H1 (cell line): ENCODE data around the gene TBC1D22A. TPM values are rescaled to one million over a fixed set of nuclear protein-coding genes. Genes with fewer than 3 reads are reported as not detected.
"Not testable (repeated sequence)": the region's sequence is repeated elsewhere in the genome, so short reads cannot be mapped to it uniquely, and the experiment has no call there.

ENCODE experiments used
- CTCF ChIA-PET: fragments of 300-600 bp; sonication (Branson Sonifier 250); formaldehyde crosslinking; loops from one replicate; lab custom pipeline; 2021; ENCODE audit not compliant: partially characterized antibody; lab: Charles Lee
- POLR2A ChIA-PET: fragments of 300-600 bp; sonication (Branson Sonifier 250); formaldehyde crosslinking; loops from one replicate; lab custom pipeline; 2021; ENCODE audit warnings: inconsistent platforms; ENCODE audit not compliant: partially characterized antibody; lab: Charles Lee
- DNase-seq, 2 experiments: peaks; one replicate each; pipeline versions ENCODE4 v3.0.0 to v3.0.0-alpha.2; 2010 to 2022; ENCODE audit warnings: low spot score in 2 of 2, low read depth in 1 of 2, mixed read lengths in 1 of 2
- FAIRE-seq: peaks from 2 replicates; lab custom pipeline; 2011; peaks lifted over from hg19 to GRCh38; lab: Jason Lieb, UNC
- H2AFZ ChIP-seq: 2 replicates; pipeline ENCODE4 v1.8.1; 2012; ENCODE audit warnings: low read length, inconsistent platforms
- H2AK5ac ChIP-seq: 2 replicates; pipeline ENCODE4 v1.6.1; 2013; ENCODE audit warnings: low read depth, low read length
- H2BK120ac ChIP-seq: replicated peaks from 2 replicates; pipeline ENCODE3; 2013; ENCODE audit warnings: low read depth, low read length, inconsistent platforms
- H2BK12ac ChIP-seq: 2 replicates; pipeline ENCODE4 v1.6.1; 2013; ENCODE audit warnings: low read depth, low read length
- H2BK15ac ChIP-seq: 2 replicates; pipeline ENCODE4 v1.6.1; 2013; ENCODE audit warnings: low read length
- H2BK20ac ChIP-seq: 2 replicates; pipeline ENCODE4 v1.6.1; 2013; ENCODE audit warnings: low read length
- H2BK5ac ChIP-seq: 2 replicates; pipeline ENCODE4 v1.6.1; 2013; ENCODE audit warnings: low read depth, low read length
- H3K14ac ChIP-seq: 2 replicates; pipeline ENCODE4 v1.6.1; 2013; ENCODE audit warnings: inconsistent platforms; ENCODE audit not compliant: insufficient read length
- H3K18ac ChIP-seq: 2 replicates; pipeline ENCODE4 v1.6.1; 2013; ENCODE audit warnings: low read length; ENCODE audit errors: extremely low read depth
- H3K23ac ChIP-seq: 2 replicates; pipeline ENCODE4 v1.6.1; 2013; ENCODE audit warnings: inconsistent platforms; ENCODE audit not compliant: insufficient read length
- H3K23me2 ChIP-seq: 2 replicates; pipeline ENCODE4 v1.6.1; 2013; ENCODE audit warnings: low read depth, low read length
- H3K27ac ChIP-seq: 2 replicates; pipeline ENCODE4 v1.6.1; 2011; ENCODE audit warnings: low read depth, low read length, inconsistent platforms
- H3K27me3 ChIP-seq, 4 experiments: replicated peaks in 1 of 4; 1 replicate in 1 of 4; 2 replicates in 3 of 4; pipeline versions ENCODE4 v1.6.1 to v1.8.1; 2011 to 2013; ENCODE audit warnings: low read length in 3 of 4, mild to moderate bottlenecking in 3 of 4, inconsistent platforms in 2 of 4, mixed read lengths in 2 of 4, moderate library complexity in 1 of 4; ENCODE audit not compliant: control insufficient read depth in 3 of 4, insufficient read depth in 3 of 4; ENCODE audit errors: extremely low read depth in 1 of 4
- H3K36me3 ChIP-seq, 4 experiments: 2 replicates each; pipeline versions ENCODE4 v1.6.1 to v1.8.1; 2011 to 2013; ENCODE audit warnings: mild to moderate bottlenecking in 4 of 4, low read length in 3 of 4, moderate library complexity in 2 of 4, control low read depth in 1 of 4, inconsistent platforms in 1 of 4; ENCODE audit not compliant: insufficient read depth in 4 of 4, control insufficient read depth in 2 of 4
- H3K4ac ChIP-seq: replicated peaks from 2 replicates; pipeline ENCODE3; 2013; ENCODE audit warnings: low read length, low read depth, mixed read lengths, inconsistent platforms; ENCODE audit not compliant: insufficient read length
- H3K4me1 ChIP-seq, 4 experiments: replicated peaks in 1 of 4; 1 replicate in 1 of 4; 2 replicates in 3 of 4; pipeline versions ENCODE4 v1.6.1 to v1.8.1; 2011 to 2013; ENCODE audit warnings: low read length in 3 of 4, inconsistent platforms in 2 of 4, mixed read lengths in 1 of 4; ENCODE audit not compliant: insufficient read depth in 4 of 4, control insufficient read depth in 3 of 4
- H3K4me2 ChIP-seq, 2 experiments: 2 replicates each; pipeline versions ENCODE4 v1.6.1 to v1.8.1; 2011 to 2013; ENCODE audit warnings: low read depth in 2 of 2, low read length in 2 of 2, control low read depth in 1 of 2, inconsistent platforms in 1 of 2, mild to moderate bottlenecking in 1 of 2; ENCODE audit not compliant: insufficient read depth in 1 of 2
- H3K4me3 ChIP-seq, 4 experiments: fragments of 200-600, 300-600 bp in 1 of 4; sonication (generic), shearing (Covaris generic), sonication (Bioruptor Twin) in 1 of 4; 2 replicates each; pipeline versions ENCODE4 v1.5.1 to v1.8.1; 2011 to 2016; ENCODE audit warnings: low read length in 4 of 4, low read depth in 3 of 4, control low read depth in 2 of 4, inconsistent platforms in 2 of 4, mild to moderate bottlenecking in 2 of 4, mixed read lengths in 1 of 4, moderate library complexity in 1 of 4; ENCODE audit not compliant: insufficient read depth in 2 of 4; ENCODE audit errors: extremely low read depth in 1 of 4
- H3K56ac ChIP-seq: replicated peaks from 2 replicates; pipeline ENCODE3; 2013; ENCODE audit warnings: low read depth, mild to moderate bottlenecking, mixed read lengths, low read length, inconsistent platforms; ENCODE audit not compliant: insufficient read length
- H3K79me1 ChIP-seq: 2 replicates; pipeline ENCODE4 v1.6.1; 2013; ENCODE audit warnings: low read depth, low read length, control low read depth
- H3K79me2 ChIP-seq, 2 experiments: 2 replicates each; pipeline versions ENCODE4 v1.6.1 to v1.8.1; 2012 to 2013; ENCODE audit warnings: low read length in 2 of 2, mild to moderate bottlenecking in 2 of 2, inconsistent platforms in 1 of 2; ENCODE audit not compliant: insufficient read depth in 2 of 2, control insufficient read depth in 1 of 2
- H3K9ac ChIP-seq, 4 experiments: replicated peaks in 1 of 4; 1 replicate in 1 of 4; 2 replicates in 3 of 4; pipeline versions ENCODE4 v1.6.1 to v1.8.1; 2011 to 2013; ENCODE audit warnings: low read depth in 3 of 4, low read length in 3 of 4, control low read depth in 2 of 4, mild to moderate bottlenecking in 2 of 4, moderate library complexity in 2 of 4, inconsistent platforms in 1 of 4; ENCODE audit errors: extremely low read depth in 1 of 4
- H3K9me3 ChIP-seq, 2 experiments: 2 replicates each; pipeline versions ENCODE4 v1.6.1 to v1.8.1; 2012 to 2013; ENCODE audit warnings: mild to moderate bottlenecking in 2 of 2, moderate library complexity in 2 of 2, control low read depth in 1 of 2, inconsistent platforms in 1 of 2, low read depth in 1 of 2, low read length in 1 of 2, mixed read lengths in 1 of 2; ENCODE audit not compliant: insufficient read depth in 2 of 2
- H4K20me1 ChIP-seq, 2 experiments: replicated peaks in 1 of 2; 2 replicates each; pipeline versions ENCODE3 to v1.8.1; 2011 to 2013; ENCODE audit warnings: inconsistent platforms in 2 of 2, low read length in 2 of 2, mild to moderate bottlenecking in 1 of 2; ENCODE audit not compliant: insufficient read depth in 2 of 2, control insufficient read depth in 1 of 2
- H4K5ac ChIP-seq: 2 replicates; pipeline ENCODE4 v1.6.1; 2013; ENCODE audit warnings: low read length, low read depth, mixed read lengths, inconsistent platforms; ENCODE audit not compliant: insufficient read length
- H4K8ac ChIP-seq: 2 replicates; pipeline ENCODE4 v1.8.0; 2013; ENCODE audit warnings: mild to moderate bottlenecking, moderate library complexity, low read length, inconsistent platforms; ENCODE audit not compliant: insufficient read depth; ENCODE audit errors: extremely low read depth
- H4K91ac ChIP-seq: replicated peaks from 2 replicates; pipeline ENCODE3; 2013; ENCODE audit warnings: low read length, mixed read lengths, inconsistent platforms; ENCODE audit not compliant: insufficient read length
- WGBS, 2 experiments: shearing (Covaris generic) in 1 of 2; methylation state at CpG; one replicate each; pipeline versions ENCODE4 v1.1.6 to v1.1.7; 2013 to 2015; ENCODE audit warnings: low lambda C conversion rate in 2 of 2, mixed read lengths in 2 of 2, inconsistent platforms in 1 of 2, low coverage in 1 of 2, missing lambda C conversion rate in 1 of 2; ENCODE audit not compliant: insufficient replicate concordance in 2 of 2, insufficient coverage in 1 of 2, insufficient read length in 1 of 2; ENCODE audit errors: extremely low coverage in 1 of 2, missing lambda C conversion rate in 1 of 2; 5-methylcytosine and 5-hydroxymethylcytosine counted together
- polyA plus RNA-seq, 7 experiments: library from polyadenylated mRNA; depleted of rRNA in 3 of 7; stranded (reverse) in 5 of 7; unstranded in 2 of 7; fragments of >200 nt in 5 of 7; fragments of 200-250 nt in 2 of 7; gene quantifications; 1 replicate in 5 of 7; 2 replicates in 1 of 7; 4 replicates in 1 of 7; pipeline versions ENCODE4 v1.2.1 to v1.2.3, GENCODE V29; 2011 to 2013; ENCODE audit warnings: missing spikeins in 2 of 7, mixed read lengths in 2 of 7
- total RNA-seq: library from RNA; stranded (reverse); fragmentation: NEBNext Ultra II Directional; extraction: Animal tissue kit (Norgen Biotek cat#: 25700); gene quantifications from 2 replicates; pipeline ENCODE4 v1.2.1, GENCODE V29; 2021

Gene TBC1D22A
- total and polyA plus RNA-seq, 2 of the 8 experiments (the other 6 are each of a cell fraction or from before 2014, with no cell fraction given): 11.9 to 18.4 TPM

- H2AFZ ChIP-seq, H4K20me1 ChIP-seq, H3K79me2 ChIP-seq, H3K23ac ChIP-seq, H3K79me1 ChIP-seq, H3K56ac ChIP-seq, H4K91ac ChIP-seq, DNase-seq, H2BK5ac ChIP-seq, H2BK12ac ChIP-seq, H3K9ac ChIP-seq, POLR2A ChIA-PET, H2AK5ac ChIP-seq, H2BK120ac ChIP-seq, H3K4me1 ChIP-seq, H4K5ac ChIP-seq, FAIRE-seq, H3K9me3 ChIP-seq, H3K18ac ChIP-seq, H2BK15ac ChIP-seq, H3K4ac ChIP-seq, H3K14ac ChIP-seq, H2BK20ac ChIP-seq, H4K8ac ChIP-seq, H3K4me2 ChIP-seq, H3K27me3 ChIP-seq, H3K23me2 ChIP-seq, H3K27ac ChIP-seq, H3K36me3 ChIP-seq, H3K4me3 ChIP-seq: not testable (repeated sequence)
- CTCF ChIA-PET: interaction anchor here (1.1 kb wide), 1 partner anchor 223 kb away, joined by 5 read pairs; no protein-coding TSS in a partner anchor
- WGBS, 2 experiments: 77% methylated on average over 17 of the region's 17 CpGs; no CpG with 5 or more reads in 1 of the 2 experiments
Measured at GRCh38 chr22:47049736-47050400, 287.4 kb downstream of the TBC1D22A start.
